Suprapubic skin (tissue), 4 donors: ENCODE measurements around the gene TMCC1.

Experiments
- CTCF ChIP-seq, 2 donors: fragments of 200-600 bp in 1 of 2; fragments of 450-650 bp in 1 of 2; sonication (generic) in 1 of 2; IDR thresholded peaks; one replicate each; pipeline ENCODE4 v1.5.1; 2016 to 2019; ENCODE audit warnings: antibody characterized with exemption in 2 of 2, mild to moderate bottlenecking in 1 of 2, moderate library complexity in 1 of 2
- POLR2A ChIP-seq, 2 donors: fragments of 450-650 bp; IDR thresholded peaks; one replicate each; pipeline ENCODE4 v1.6.1; 2017; ENCODE audit warnings: antibody characterized with exemption in 2 of 2, mild to moderate bottlenecking in 2 of 2, moderate library complexity in 2 of 2
- POLR2AphosphoS5 ChIP-seq, 3 donors: sonication (generic); formaldehyde crosslinking; IDR thresholded peaks; one replicate each; pipeline ENCODE4 v1.6.1; 2017; ENCODE audit warnings: antibody characterized with exemption in 3 of 3

GRCh38 chr3:129611446-129611800 is 282.1 kb downstream of the TMCC1 start:
- TF ChIP-seq POLR2AphosphoS5 (IDR thresholded peaks at IDR 0.05) (no peak), CTCF (IDR thresholded peaks at IDR 0.05) (no peak), POLR2A (IDR thresholded peaks at IDR 0.05) (no peak)
